KOPT-K1 (cell line): ENCODE data around the gene JAK1.
"Not testable (repeated sequence)": the region's sequence is repeated elsewhere in the genome, so short reads cannot be mapped to it uniquely, and the experiment has no call there.

ENCODE experiments used
- H3K27ac ChIP-seq: fragments of 200-600 bp; sonication (generic); 2 replicates; pipeline ENCODE4 v1.5.1; 2016; ENCODE audit warnings: antibody characterized with exemption, mild to moderate bottlenecking, low read depth, low read length; ENCODE audit not compliant: poor library complexity, severe bottlenecking
- H3K36me3 ChIP-seq: fragments of 200-600 bp; sonication (generic); 2 replicates; pipeline ENCODE4 v1.5.1; 2017; ENCODE audit warnings: antibody characterized with exemption, mild to moderate bottlenecking, low read length, moderate library complexity; ENCODE audit not compliant: insufficient read depth
- H3K9me3 ChIP-seq: fragments of 200-600 bp; sonication (generic); 2 replicates; pipeline ENCODE4 v1.5.1; 2017; ENCODE audit warnings: antibody characterized with exemption, low read length, mild to moderate bottlenecking; ENCODE audit not compliant: insufficient read depth, poor library complexity, severe bottlenecking

Gene JAK1

GRCh38 chr1:64823691-64824476, 142.5 kb downstream of the JAK1 start:
- no peaks in the 10 kb centered on the region for H3K36me3 ChIP-seq
- no peak overlapping the region for H3K27ac ChIP-seq
- H3K9me3 ChIP-seq: no peaks in the 10 kb centered on the region

- H3K9me3 ChIP-seq: no peaks in the 10 kb centered on the region
- no peaks in the 10 kb centered on the region for H3K36me3 ChIP-seq
- H3K27ac ChIP-seq: no peak overlapping the region
These were observed 143.7 kb downstream of the JAK1 start for GRCh38 chr1:64822621-64823020.

GRCh38 chr1:64820572-64820971, 145.8 kb downstream of the JAK1 start:
- not testable (repeated sequence) for H3K9me3 ChIP-seq, H3K27ac ChIP-seq

GRCh38 chr1:64817364-64817763, 149.0 kb downstream of the JAK1 start:
- not testable (repeated sequence) for H3K9me3 ChIP-seq, H3K27ac ChIP-seq, H3K36me3 ChIP-seq

More at GRCh38 chr1:64820572-64820971, 145.8 kb downstream of the JAK1 start:
- not testable (repeated sequence) for H3K36me3 ChIP-seq

- Histone ChIP-seq H3K27ac (no peak overlapping the region), H3K9me3 (no peaks in the 10 kb centered on the region), H3K36me3 (no peaks in the 10 kb centered on the region)
These were observed 151.9 kb downstream of the JAK1 start for GRCh38 chr1:64814427-64814826.

GRCh38 chr1:64811131-64811530, 155.2 kb downstream of the JAK1 start:
- no peak overlapping the region for H3K27ac ChIP-seq
- H3K9me3 ChIP-seq: no peaks in the 10 kb centered on the region
- no peaks in the 10 kb centered on the region for H3K36me3 ChIP-seq

GRCh38 chr1:64810001-64810400, 156.3 kb downstream of the JAK1 start:
- no peak overlapping the region for H3K27ac ChIP-seq
- no peaks in the 10 kb centered on the region for H3K36me3 ChIP-seq
- no peaks in the 10 kb centered on the region for H3K9me3 ChIP-seq

- Histone ChIP-seq H3K27ac (no peak overlapping the region), H3K36me3 (no peaks in the 10 kb centered on the region), H3K9me3 (no peaks in the 10 kb centered on the region)
These were observed 157.0 kb downstream of the JAK1 start for GRCh38 chr1:64809309-64809708.

GRCh38 chr1:64801851-64802523, 164.4 kb downstream of the JAK1 start:
- no peaks in the 10 kb centered on the region for H3K36me3 ChIP-seq

GRCh38 chr1:64798872-64799271, 167.5 kb downstream of the JAK1 start:
- Histone ChIP-seq H3K27ac (no peak overlapping the region), H3K9me3 (no peaks in the 10 kb centered on the region), H3K36me3 (no peaks in the 10 kb centered on the region)

More at GRCh38 chr1:64801851-64802523, 164.4 kb downstream of the JAK1 start:
- Histone ChIP-seq H3K9me3 (no peaks in the 10 kb centered on the region), H3K27ac (no peak overlapping the region)

GRCh38 chr1:64790832-64791487, 175.4 kb downstream of the JAK1 start:
- H3K9me3 ChIP-seq: peaks cover 7% of the 10 kb centered on the region
- no peak overlapping the region for H3K27ac ChIP-seq
- H3K36me3 ChIP-seq: no peaks in the 10 kb centered on the region
